DND-41 (cell line): Measurements from ENCODE around the gene DLEU7.

Experiments
- ATAC-seq: fragments of 200-7000 bp; cut with Tn5 transposase; 3 replicates; pipeline ENCODE4 v1.9.1; 2021; ENCODE audit warnings: low read depth; ENCODE audit not compliant: insufficient read depth
- DNase-seq: peaks from one replicate; pipeline ENCODE4 v3.0.0-alpha.2; 2020
- H2AFZ ChIP-seq: 2 replicates; pipeline ENCODE4 v1.6.0; 2012; ENCODE audit warnings: low read depth, low read length
- H3K27ac ChIP-seq: 2 replicates; pipeline ENCODE4 v1.5.1; 2012; ENCODE audit warnings: low read length, inconsistent platforms
- H3K27me3 ChIP-seq: fragments of 200-600 bp; sonication (generic); 2 replicates; pipeline ENCODE4 v1.6.0; 2012; ENCODE audit warnings: low read length, mild to moderate bottlenecking, inconsistent platforms; ENCODE audit not compliant: insufficient read depth, poor library complexity
- H3K36me3 ChIP-seq: 2 replicates; pipeline ENCODE4 v1.5.1; 2012; ENCODE audit warnings: low read length, inconsistent platforms; ENCODE audit not compliant: insufficient read depth
- H3K4me1 ChIP-seq: 2 replicates; pipeline ENCODE4 v1.5.1; 2012; ENCODE audit warnings: mild to moderate bottlenecking, low read length; ENCODE audit not compliant: insufficient read depth
- H3K4me2 ChIP-seq: 2 replicates; pipeline ENCODE4 v1.6.0; 2012; ENCODE audit warnings: mild to moderate bottlenecking, moderate library complexity, low read length, inconsistent platforms; ENCODE audit not compliant: insufficient read depth
- H3K4me3 ChIP-seq, 2 experiments: fragments of 200-600 bp in 1 of 2; shearing (Covaris generic) in 1 of 2; 2 replicates each; pipeline ENCODE4 v1.5.1; 2012 to 2016; ENCODE audit warnings: inconsistent platforms in 2 of 2, low read length in 2 of 2, mild to moderate bottlenecking in 2 of 2, low read depth in 1 of 2, moderate library complexity in 1 of 2
- H3K79me2 ChIP-seq: 2 replicates; pipeline ENCODE4 v1.6.0; 2012; ENCODE audit warnings: low read length, inconsistent platforms; ENCODE audit not compliant: insufficient read depth
- H3K9ac ChIP-seq: 2 replicates; pipeline ENCODE4 v1.6.0; 2012; ENCODE audit warnings: low read depth, mild to moderate bottlenecking, inconsistent platforms, low read length, moderate library complexity
- H3K9me3 ChIP-seq: 2 replicates; pipeline ENCODE4 v1.5.1; 2012; ENCODE audit warnings: low read length, moderate library complexity, mild to moderate bottlenecking, inconsistent platforms; ENCODE audit not compliant: insufficient read depth, severe bottlenecking
- H4K20me1 ChIP-seq: 2 replicates; pipeline ENCODE4 v1.6.0; 2012; ENCODE audit warnings: low read length; ENCODE audit not compliant: insufficient read depth
- CTCF ChIP-seq: IDR thresholded peaks from 2 replicates; pipeline ENCODE4 v1.5.1; 2012; ENCODE audit warnings: borderline replicate concordance, low read length, moderate library complexity, mild to moderate bottlenecking; ENCODE audit not compliant: poor library complexity, severe bottlenecking; ENCODE audit errors: extremely low read depth
- EZH2 ChIP-seq: IDR thresholded peaks from 3 replicates; pipeline ENCODE4 v1.6.1; 2012; ENCODE audit warnings: borderline replicate concordance, low read depth, mild to moderate bottlenecking, moderate library complexity, low read length, inconsistent platforms; ENCODE audit not compliant: severe bottlenecking

Gene DLEU7

GRCh38 chr13:50793026-50793425, 50.5 kb downstream of the DLEU7 start:
- 0 out of 2 replicates have a peak, but pooled peaks cover 2% of the 10 kb centered on the region for H3K36me3 ChIP-seq
- no peak overlapping the region for H3K27ac ChIP-seq
- no peaks in the 10 kb centered on the region for H3K79me2 ChIP-seq
- H3K27me3 ChIP-seq: no peaks in the 10 kb centered on the region
- no peaks in the 10 kb centered on the region for H3K9me3 ChIP-seq
- H3K4me2 ChIP-seq: no peak overlapping the region
- no peak overlapping the region for H3K4me3 ChIP-seq
- H2AFZ ChIP-seq: no peak overlapping the region
- no peaks in the 10 kb centered on the region for H4K20me1 ChIP-seq
- H3K9ac ChIP-seq: no peak overlapping the region
- ATAC-seq (no peak), DNase-seq (no peak)
- no peaks in the 10 kb centered on the region for H3K4me1 ChIP-seq
- TF ChIP-seq EZH2 (no peak), CTCF (no peak)

GRCh38 chr13:50788551-50789210, 54.8 kb downstream of the DLEU7 start:
- H3K9me3 ChIP-seq: no peaks in the 10 kb centered on the region
- DNase-seq: no peak

GRCh38 chr13:50787316-50788195, 55.9 kb downstream of the DLEU7 start:
- TF ChIP-seq EZH2 (no peak), CTCF (no peak)
- Histone ChIP-seq H3K79me2 (no peaks in the 10 kb centered on the region), H3K27me3 (no peaks in the 10 kb centered on the region), H3K4me1 (no peaks in the 10 kb centered on the region), H3K4me2 (no peak overlapping the region), H3K9me3 (no peaks in the 10 kb centered on the region), H3K9ac (no peak overlapping the region), H3K4me3 (no peak overlapping the region), H4K20me1 (no peaks in the 10 kb centered on the region), H3K36me3 (0 out of 2 replicates have a peak, but pooled peaks cover 2% of the 10 kb centered on the region), H2AFZ (no peak overlapping the region), H3K27ac (no peak overlapping the region; the same call in 1 of the 2 replicates)
- no peak for DNase-seq
- ATAC-seq: no peak

More at GRCh38 chr13:50788551-50789210, 54.8 kb downstream of the DLEU7 start:
- Histone ChIP-seq H3K27ac (no peak overlapping the region), H3K4me2 (no peak overlapping the region), H3K4me3 (no peak overlapping the region), H3K9ac (no peak overlapping the region), H2AFZ (no peak overlapping the region), H3K4me1 (no peaks in the 10 kb centered on the region), H3K36me3 (0 out of 2 replicates have a peak, but pooled peaks cover 2% of the 10 kb centered on the region), H4K20me1 (no peaks in the 10 kb centered on the region), H3K79me2 (no peaks in the 10 kb centered on the region), H3K27me3 (no peaks in the 10 kb centered on the region)
- TF ChIP-seq EZH2 (no peak), CTCF (no peak)
- ATAC-seq: no peak
